GM23338 (cell line): ENCODE measurements around the gene PRTN3. TPM values are rescaled to one million over a fixed set of nuclear protein-coding genes. Genes with fewer than 3 reads are reported as not detected.
A peak's percentile ranks its signal among the peaks of the same experiment; 100 is the strongest.

Source experiments
- ATAC-seq: fragments of 200-7000 bp; cut with Tn5 transposase; 3 replicates; pipeline ENCODE4 v1.9.1; 2020
- DNase-seq: peaks from one replicate; pipeline ENCODE4 v3.0.0-alpha.2; 2015; ENCODE audit warnings: low spot score
- H2AFZ ChIP-seq: fragments of 200-600 bp; sonication (generic); 2 replicates; pipeline ENCODE4 v1.8.0; 2016; ENCODE audit warnings: antibody characterized with exemption, mild to moderate bottlenecking, moderate library complexity
- H3F3A ChIP-seq: fragments of 200-600 bp; sonication (generic); replicated peaks from 2 replicates; pipeline ENCODE4 v1.8.0; 2017; ENCODE audit warnings: antibody characterized with exemption, mixed run types, low read depth
- H3K27ac ChIP-seq: fragments of 200-600 bp; sonication (generic); 2 replicates; pipeline ENCODE4 v1.6.1; 2016; ENCODE audit warnings: low read depth
- H3K27me3 ChIP-seq: fragments of 200-600 bp; sonication (generic); 2 replicates; pipeline ENCODE4 v1.8.0; 2016; ENCODE audit warnings: mild to moderate bottlenecking, mixed run types, moderate library complexity; ENCODE audit not compliant: insufficient read depth
- H3K36me3 ChIP-seq: fragments of 200-600 bp; sonication (generic); 2 replicates; pipeline ENCODE4 v1.8.0; 2016; ENCODE audit warnings: mild to moderate bottlenecking; ENCODE audit not compliant: insufficient read depth
- H3K4me1 ChIP-seq: fragments of 200-600 bp; sonication (generic); 2 replicates; pipeline ENCODE4 v1.8.0; 2016; ENCODE audit warnings: mild to moderate bottlenecking, moderate library complexity; ENCODE audit not compliant: insufficient read depth
- H3K4me2 ChIP-seq: fragments of 200-600 bp; sonication (generic); 2 replicates; pipeline ENCODE4 v1.7.1; 2017; ENCODE audit warnings: mixed run types
- H3K4me3 ChIP-seq: fragments of 200-600 bp; sonication (generic); 2 replicates; pipeline ENCODE4 v1.6.1; 2016; ENCODE audit warnings: mixed run types
- H3K79me2 ChIP-seq: fragments of 200-600 bp; sonication (generic); replicated peaks from 2 replicates; pipeline ENCODE4 v1.8.0; 2017; ENCODE audit warnings: mild to moderate bottlenecking; ENCODE audit not compliant: insufficient read depth
- H3K9me2 ChIP-seq: fragments of 200-600 bp; sonication (generic); 2 replicates; pipeline ENCODE4 v1.8.0; 2017; ENCODE audit not compliant: insufficient read depth
- H4K20me1 ChIP-seq: fragments of 200-600 bp; sonication (generic); replicated peaks from 2 replicates; pipeline ENCODE4 v1.8.0; 2017; ENCODE audit warnings: mild to moderate bottlenecking; ENCODE audit not compliant: insufficient read depth
- H3K27ac Mint-ChIP-seq: 2 replicates; pipeline ENCODE4 v1.8.0; 2020; ENCODE audit warnings: inconsistent platforms, mild to moderate bottlenecking, moderate library complexity, mixed read lengths
- H3K27me3 Mint-ChIP-seq: 3 replicates; pipeline ENCODE4 v1.8.0; 2022; ENCODE audit warnings: low read depth, mild to moderate bottlenecking, moderate library complexity, mixed read lengths, inconsistent platforms; ENCODE audit not compliant: insufficient read depth, poor library complexity
- H3K36me3 Mint-ChIP-seq: 3 replicates; pipeline ENCODE4 v1.8.0; 2021; ENCODE audit warnings: low read depth, mild to moderate bottlenecking, inconsistent platforms, moderate library complexity, mixed read lengths
- H3K4me1 Mint-ChIP-seq: 3 replicates; pipeline ENCODE4 v1.8.0; 2020; ENCODE audit warnings: mild to moderate bottlenecking, inconsistent platforms, mixed read lengths
- H3K4me3 Mint-ChIP-seq: 3 replicates; pipeline ENCODE4 v1.8.0; 2021; ENCODE audit warnings: moderate library complexity, mild to moderate bottlenecking, inconsistent platforms, mixed read lengths
- H3K9me3 Mint-ChIP-seq: 3 replicates; pipeline ENCODE4 v1.8.0; 2020; ENCODE audit warnings: moderate library complexity, mild to moderate bottlenecking, inconsistent platforms, mixed read lengths
- CREB1 ChIP-seq: fragments of 250-450 bp; sonication (Bioruptor Pico); IDR thresholded peaks from 2 replicates; pipeline ENCODE4 v1.5.0; 2020; ENCODE audit warnings: low read depth, mild to moderate bottlenecking, moderate library complexity
- CTCF ChIP-seq, 2 experiments: fragments of 200-600 bp in 1 of 2; sonication (generic) in 1 of 2; conservative IDR thresholded peaks; 2 replicates each; pipeline versions ENCODE4 v1.5.1 to v1.6.1; 2016 to 2017; ENCODE audit warnings: antibody characterized with exemption in 2 of 2, low read depth in 2 of 2, mild to moderate bottlenecking in 2 of 2, moderate library complexity in 1 of 2
- ETS1 ChIP-seq: IDR thresholded peaks from 2 replicates; pipeline ENCODE4 v1.6.1; 2016; ENCODE audit warnings: antibody characterized with exemption
- EZH2 ChIP-seq: fragments of 200-600 bp; sonication (generic); IDR thresholded peaks from one replicate; pipeline ENCODE4 v1.8.0; 2017; ENCODE audit warnings: antibody characterized with exemption, mild to moderate bottlenecking, low read depth; ENCODE audit not compliant: unreplicated experiment
- EZH2phosphoT487 ChIP-seq: fragments of 200-600 bp; sonication (generic); IDR thresholded peaks from one replicate; pipeline ENCODE4 v1.8.1; 2018; ENCODE audit warnings: antibody characterized with exemption; ENCODE audit not compliant: unreplicated experiment
- JUNB ChIP-seq: IDR thresholded peaks from one replicate; pipeline ENCODE4 v1.6.1; 2016; ENCODE audit warnings: antibody characterized with exemption; ENCODE audit not compliant: unreplicated experiment
- NANOG ChIP-seq: IDR thresholded peaks from 2 replicates; pipeline ENCODE4 v1.6.1; 2016; ENCODE audit warnings: antibody characterized with exemption, borderline replicate concordance
- POLR2AphosphoS5 ChIP-seq: IDR thresholded peaks from 2 replicates; pipeline ENCODE4 v1.6.1; 2016; ENCODE audit warnings: antibody characterized with exemption, low read depth
- REST ChIP-seq: IDR thresholded peaks from one replicate; pipeline ENCODE4 v1.6.1; 2018; ENCODE audit warnings: antibody characterized with exemption; ENCODE audit not compliant: unreplicated experiment
- STAT1 ChIP-seq: IDR thresholded peaks from one replicate; pipeline ENCODE4 v1.6.1; 2016; ENCODE audit warnings: antibody characterized with exemption; ENCODE audit not compliant: unreplicated experiment
- ZNF114 ChIP-seq: fragments of 250-450 bp; sonication (Bioruptor Pico); IDR thresholded peaks from 2 replicates; pipeline ENCODE4 v1.5.0; 2020; ENCODE audit warnings: mild to moderate bottlenecking, moderate library complexity
- ZNF331 ChIP-seq: fragments of 250-450 bp; sonication (Bioruptor Pico); IDR thresholded peaks from 2 replicates; pipeline ENCODE4 v1.5.0; 2020; ENCODE audit warnings: low read depth, mild to moderate bottlenecking, moderate library complexity
- polyA plus RNA-seq: library from polyadenylated mRNA; unstranded; fragments of >200 nt; fragmentation: Nextera tagmentation; extraction: Ambion mirVana; gene quantifications from 2 replicates; pipeline ENCODE4 v1.2.1, GENCODE V29; 2016
- total RNA-seq: library from RNA; depleted of rRNA; stranded (reverse); fragments of >200 nt; shearing (Covaris generic); gene quantifications from 2 replicates; pipeline ENCODE4 v1.2.3, GENCODE V29; 2014

The PRTN3 gene
- total and polyA plus RNA-seq, 2 experiments from 2014 or later: 0.21 to 0.68 TPM

GRCh38 chr19:821825-822503 is 18.8 kb upstream of the PRTN3 start, which contains the start of gene PLPPR3:
Gene PLPPR3 (minus strand): TSS chr19:821955. CDS start chr19:821559, 396 bp downstream.
- ATAC-seq: peak; percentile 79

GRCh38 chr19:823565-824121 is 17.2 kb upstream of the PRTN3 start:
- Histone ChIP-seq H3K9me2 (no peaks in the 10 kb centered on the region), H3K4me2 (peak overlapping the region; percentile 51; the same call in 1 of the 2 replicates), H3K27me3 (no peaks in the 10 kb centered on the region; the same call in 1 of the 2 replicates), H3K4me1 (peaks cover 9% of the 10 kb centered on the region; the same call in 1 of the 2 replicates), H3K79me2 (peaks cover 17% of the 10 kb centered on the region), H3K27ac (no peak overlapping the region), H2AFZ (no peak overlapping the region), H3K36me3 (no peaks in the 10 kb centered on the region), H3K4me3 (no peak overlapping the region), H3F3A (no peaks in the 10 kb centered on the region), H4K20me1 (peaks cover 4% of the 10 kb centered on the region)
- Mint-ChIP-seq H3K9me3 (no peaks in the 10 kb centered on the region), H3K27ac (no peak overlapping the region), H3K27me3 (peaks cover 10% of the 10 kb centered on the region), H3K4me1 (peaks cover 6% of the 10 kb centered on the region; the same call in 2 of the 3 replicates), H3K36me3 (no peaks in the 10 kb centered on the region), H3K4me3 (peak overlapping the region; percentile 32; the same call in 2 of the 3 replicates)
- DNase-seq: no peak
- ATAC-seq: peak; percentile 11; the same call in 2 of the 3 replicates
- TF ChIP-seq POLR2AphosphoS5: no peak
- TF ChIP-seq ZNF331 (CRISPR knock-in tag): no peak
- no peak for TF ChIP-seq CREB1
- TF ChIP-seq JUNB: no peak
- TF ChIP-seq CTCF (conservative IDR thresholded peaks at IDR 0.05; ENCODE audit: low read depth in 2 of 2): no peak
- no peak for TF ChIP-seq NANOG
- TF ChIP-seq STAT1: no peak
- no peak for TF ChIP-seq EZH2phosphoT487
- TF ChIP-seq EZH2: no peak
- TF ChIP-seq ETS1: no peak

More at GRCh38 chr19:821825-822503, 18.8 kb upstream of the PRTN3 start, which contains the start of gene PLPPR3:
- peak within 1 kb of the TSS; percentile 81 for H3K4me2 ChIP-seq
- H3K9me2 ChIP-seq: no peaks in the 10 kb centered on the region
- peaks cover 4% of the 10 kb centered on the region for H4K20me1 ChIP-seq
- H3K4me3 ChIP-seq: peak within 1 kb of the TSS; percentile 84
- Mint-ChIP-seq H3K27ac (no peak within 1 kb of the TSS), H3K9me3 (no peaks in the 10 kb centered on the region), H3K4me3 (peak within 1 kb of the TSS; percentile 70), H3K4me1 (peaks cover 6% of the 10 kb centered on the region; the same call in 2 of the 3 replicates), H3K36me3 (peaks cover 3% of the 10 kb centered on the region; the same call in 2 of the 3 replicates), H3K27me3 (peaks cover 7% of the 10 kb centered on the region)
- no peaks in the 10 kb centered on the region for H3F3A ChIP-seq
- no peaks in the 10 kb centered on the region for H3K36me3 ChIP-seq
- no peak within 1 kb of the TSS for H2AFZ ChIP-seq
- TF ChIP-seq ZNF114 (no peak), REST (no peak), POLR2AphosphoS5 (no peak)
- DNase-seq: peak; percentile 77
- H3K4me1 ChIP-seq: peaks cover 9% of the 10 kb centered on the region; the same call in 1 of the 2 replicates
- H3K79me2 ChIP-seq: peaks cover 22% of the 10 kb centered on the region
- H3K27ac ChIP-seq: no peak within 1 kb of the TSS
- H3K27me3 ChIP-seq: no peaks in the 10 kb centered on the region; the same call in 1 of the 2 replicates
